NCI-H2196 treated with DMSO at 0.1 percent for 48 hours (cell line): ENCODE results near the gene MB.

Experiments used
- DNase-seq: peaks from one replicate; lab custom pipeline; 2025; ENCODE audit not compliant: unreplicated experiment; lab: John Stamatoyannopoulos, UW

MB gene

GRCh38 chr22:35618427-35619223 is 1.5 kb upstream of the MB start:
- no peak for DNase-seq

GRCh38 chr22:35616043-35616442 is 1.1 kb downstream of the MB start:
- no peak for DNase-seq

- DNase-seq = no peak
Measured at GRCh38 chr22:35615156-35615555, 2.0 kb downstream of the MB start.

GRCh38 chr22:35614404-35614803 is 2.7 kb downstream of the MB start:
- no peak for DNase-seq

GRCh38 chr22:35612903-35613302 is 4.2 kb downstream of the MB start:
- no peak for DNase-seq

- DNase-seq = no peak
Measured at GRCh38 chr22:35611891-35612576, 5.1 kb downstream of the MB start.

- no peak for DNase-seq
Measured at GRCh38 chr22:35611200-35611890, 5.8 kb downstream of the MB start.

GRCh38 chr22:35610741-35611140 is 6.4 kb downstream of the MB start:
- DNase-seq = no peak

GRCh38 chr22:35609761-35610160 is 7.4 kb downstream of the MB start:
- no peak for DNase-seq

GRCh38 chr22:35609261-35609660 is 7.9 kb downstream of the MB start:
- DNase-seq = no peak

GRCh38 chr22:35608088-35608487 is 9.0 kb downstream of the MB start:
- DNase-seq = no peak

- DNase-seq = no peak
Measured at GRCh38 chr22:35606916-35607315, 10.2 kb downstream of the MB start.

GRCh38 chr22:35605851-35606481 is 11.2 kb downstream of the MB start:
- DNase-seq = no peak

- DNase-seq = no peak
Measured at GRCh38 chr22:35605369-35605680, 11.8 kb downstream of the MB start.

- DNase-seq = no peak
Measured at GRCh38 chr22:35604621-35605368, 12.3 kb downstream of the MB start.

- no peak for DNase-seq
Measured at GRCh38 chr22:35601743-35602615, 15.2 kb downstream of the MB start.

GRCh38 chr22:35601013-35601580 is 16.0 kb downstream of the MB start:
- DNase-seq = no peak

- no peak for DNase-seq
Measured at GRCh38 chr22:35600476-35600875, 16.7 kb downstream of the MB start.

- no peak for DNase-seq
Measured at GRCh38 chr22:35599364-35599763, 17.8 kb downstream of the MB start.

- DNase-seq = no peak
Measured at GRCh38 chr22:35598396-35598710, 18.8 kb downstream of the MB start.
